ENCODE results near the gene TEKTIP1.

TEKTIP1 gene

GRCh38 chr19:3538965-3539755 lies at the start of gene TEKTIP1:
Gene TEKTIP1 (plus strand): TSS chr19:3539174. CDS start chr19:3539178, 4 bp downstream.
- DNase-seq (ENCODE audit: low read depth in 3 of 3, low spot score in 1 of 3) = no peak

- no peak for DNase-seq (ENCODE audit: low read depth in 3 of 3, low spot score in 1 of 3)
These were observed 47.4 kb upstream of the TEKTIP1 start for GRCh38 chr19:3491396-3492119.

GRCh38 chr19:3492131-3492839 lies 46.7 kb upstream of the TEKTIP1 start:
- DNase-seq (ENCODE audit: low read depth in 3 of 3, low spot score in 1 of 3) = no peak

GRCh38 chr19:3492919-3493318 lies 46.1 kb upstream of the TEKTIP1 start:
- DNase-seq (ENCODE audit: low read depth in 3 of 3, low spot score in 1 of 3) = no peak

GRCh38 chr19:3493651-3494050 lies 45.3 kb upstream of the TEKTIP1 start:
- DNase-seq (ENCODE audit: low read depth in 3 of 3, low spot score in 1 of 3) = no peak

- peak in 1 of 3 donors; percentile 24 for DNase-seq (ENCODE audit: low read depth in 3 of 3, low spot score in 1 of 3)
These were observed 44.9 kb upstream of the TEKTIP1 start for GRCh38 chr19:3494051-3494450.

- DNase-seq (ENCODE audit: low read depth in 3 of 3, low spot score in 1 of 3) = peak in 1 of 3 donors; percentile 37
These were observed 44.4 kb upstream of the TEKTIP1 start for GRCh38 chr19:3494559-3494958.

GRCh38 chr19:3496392-3497273 lies 42.3 kb upstream of the TEKTIP1 start:
- DNase-seq (ENCODE audit: low read depth in 3 of 3, low spot score in 1 of 3) = no peak

- DNase-seq (ENCODE audit: low read depth in 3 of 3, low spot score in 1 of 3) = no peak
These were observed 41.0 kb upstream of the TEKTIP1 start for GRCh38 chr19:3497757-3498520.

- no peak for DNase-seq (ENCODE audit: low read depth in 3 of 3, low spot score in 1 of 3)
These were observed 39.1 kb upstream of the TEKTIP1 start for GRCh38 chr19:3499738-3500428.

GRCh38 chr19:3500429-3501101 lies 38.4 kb upstream of the TEKTIP1 start, which contains the start of gene DOHH:
Gene DOHH (minus strand): TSS chr19:3500674. CDS start chr19:3496814, 3,860 bp downstream.
- peak; percentile 89 to 92 (median 91) for DNase-seq (ENCODE audit: low read depth in 3 of 3, low spot score in 1 of 3)

GRCh38 chr19:3501780-3502179 lies 37.2 kb upstream of the TEKTIP1 start:
- no peak for DNase-seq (ENCODE audit: low read depth in 3 of 3, low spot score in 1 of 3)

GRCh38 chr19:3503036-3503572 lies 35.9 kb upstream of the TEKTIP1 start:
- DNase-seq (ENCODE audit: low read depth in 3 of 3, low spot score in 1 of 3) = no peak

GRCh38 chr19:3504735-3505134 lies 34.2 kb upstream of the TEKTIP1 start:
- DNase-seq (ENCODE audit: low read depth in 3 of 3, low spot score in 1 of 3) = no peak

- peak; percentile 99 to 100 (median 100) for DNase-seq (ENCODE audit: low read depth in 3 of 3, low spot score in 1 of 3)
These were observed 33.2 kb upstream of the TEKTIP1 start, which contains the start of gene FZR1 for GRCh38 chr19:3505598-3506383. Gene FZR1 (plus strand): TSS chr19:3506311. CDS start chr19:3522990, 16,679 bp downstream.

GRCh38 chr19:3506384-3507340 lies 32.3 kb upstream of the TEKTIP1 start:
- no peak for DNase-seq (ENCODE audit: low read depth in 3 of 3, low spot score in 1 of 3)

All from stimulated activated CD4-positive, alpha-beta T cell treated with anti-CD3 and anti-CD28 coated beads, TNF-alpha, amount 100 ng/mL, for 1 hour (primary cell).